ENCODE measurements around the gene ACTR10. TPM values are rescaled to one million over a fixed set of nuclear protein-coding genes. Genes with fewer than 3 reads are reported as not detected.

Gene ACTR10
- total RNA-seq, 2 experiments from 2014 or later: 42.5 to 60.4 TPM

GRCh38 chr14:58189176-58189575 lies 10.8 kb upstream of the ACTR10 start:
- Histone ChIP-seq H3K4me1 (ENCODE audit: insufficient read depth, low read length, poor library complexity, severe bottlenecking) (no peaks in the 10 kb centered on the region), H3K27ac (ENCODE audit: low read depth, low read length, poor library complexity, severe bottlenecking) (no peak overlapping the region), H3K9me2 (ENCODE audit: insufficient read depth, low read length) (no peaks in the 10 kb centered on the region), H2AFZ (ENCODE audit: low read length) (no peak overlapping the region), H3K9me3 (ENCODE audit: low read length) (no peaks in the 10 kb centered on the region), H4K20me1 (ENCODE audit: insufficient read depth, low read length) (no peaks in the 10 kb centered on the region), H3K4me2 (ENCODE audit: low read length) (no peak overlapping the region), H3K4me3 (ENCODE audit: low read depth, low read length, poor library complexity, severe bottlenecking) (no peak overlapping the region), H3K79me2 (ENCODE audit: insufficient read depth, low read depth, low read length) (no peaks in the 10 kb centered on the region), H3K36me3 (ENCODE audit: insufficient read depth, low read length) (no peaks in the 10 kb centered on the region)
- no peak for TF ChIP-seq EZH2phosphoT487 (IDR thresholded peaks at IDR 0.05; ENCODE audit: borderline replicate concordance, low read depth, low read length)
- TF ChIP-seq, protein P1, sequence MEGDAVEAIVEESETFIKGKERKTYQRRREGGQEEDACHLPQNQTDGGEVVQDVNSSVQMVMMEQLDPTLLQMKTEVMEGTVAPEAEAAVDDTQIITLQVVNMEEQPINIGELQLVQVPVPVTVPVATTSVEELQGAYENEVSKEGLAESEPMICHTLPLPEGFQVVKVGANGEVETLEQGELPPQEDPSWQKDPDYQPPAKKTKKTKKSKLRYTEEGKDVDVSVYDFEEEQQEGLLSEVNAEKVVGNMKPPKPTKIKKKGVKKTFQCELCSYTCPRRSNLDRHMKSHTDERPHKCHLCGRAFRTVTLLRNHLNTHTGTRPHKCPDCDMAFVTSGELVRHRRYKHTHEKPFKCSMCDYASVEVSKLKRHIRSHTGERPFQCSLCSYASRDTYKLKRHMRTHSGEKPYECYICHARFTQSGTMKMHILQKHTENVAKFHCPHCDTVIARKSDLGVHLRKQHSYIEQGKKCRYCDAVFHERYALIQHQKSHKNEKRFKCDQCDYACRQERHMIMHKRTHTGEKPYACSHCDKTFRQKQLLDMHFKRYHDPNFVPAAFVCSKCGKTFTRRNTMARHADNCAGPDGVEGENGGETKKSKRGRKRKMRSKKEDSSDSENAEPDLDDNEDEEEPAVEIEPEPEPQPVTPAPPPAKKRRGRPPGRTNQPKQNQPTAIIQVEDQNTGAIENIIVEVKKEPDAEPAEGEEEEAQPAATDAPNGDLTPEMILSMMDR (conservative IDR thresholded peaks at IDR 0.05; ENCODE audit: low read length): no peak
- no peak for DNase-seq (ENCODE audit: low spot score)
- intact Hi-C loops (cut with micrococcal nuclease; ENCODE audit: unreplicated experiment): no loop called here
- POLR2A ChIA-PET: interaction anchor here (0.6 kb wide), 1 partner anchor 937 kb away, joined by 8 read pairs; no protein-coding TSS in a partner anchor
- BruUV-seq (replicated peaks): no TSS peak
- CTCF ChIA-PET (ENCODE audit: unreplicated experiment): no interaction called here

GRCh38 chr14:58191763-58192601 lies 8.0 kb upstream of the ACTR10 start:
- H3K9me3 ChIP-seq (ENCODE audit: low read length): no peaks in the 10 kb centered on the region
- ChIA-PET POLR2A (interaction anchor here (0.5 to 2.3 kb wide), 5 partner anchors 8 to 236 kb away, joined by 3 to 6 read pairs (median 4); partner anchors contain the start of genes ACTR10, KIAA0586 and TIMM9), CTCF (ENCODE audit: unreplicated experiment) (no interaction called here)
- no TSS peak for BruUV-seq (replicated peaks)
- H3K27ac ChIP-seq (ENCODE audit: low read depth, low read length, poor library complexity, severe bottlenecking): no peak overlapping the region
- no peaks in the 10 kb centered on the region for H3K79me2 ChIP-seq (ENCODE audit: insufficient read depth, low read depth, low read length)
- H3K4me2 ChIP-seq (ENCODE audit: low read length): no peak overlapping the region
- no peaks in the 10 kb centered on the region for H3K36me3 ChIP-seq (ENCODE audit: insufficient read depth, low read length)
- intact Hi-C loops (cut with micrococcal nuclease; ENCODE audit: unreplicated experiment): no loop called here
- H2AFZ ChIP-seq (ENCODE audit: low read length): no peak overlapping the region
- no peak for DNase-seq (ENCODE audit: low spot score)
- no peaks in the 10 kb centered on the region for H4K20me1 ChIP-seq (ENCODE audit: insufficient read depth, low read length)
- no peaks in the 10 kb centered on the region for H3K9me2 ChIP-seq (ENCODE audit: insufficient read depth, low read length)
- H3K4me3 ChIP-seq (ENCODE audit: low read depth, low read length, poor library complexity, severe bottlenecking): no peak overlapping the region
- TF ChIP-seq, protein P1 (conservative IDR thresholded peaks at IDR 0.05; ENCODE audit: low read length): no peak
- TF ChIP-seq EZH2phosphoT487 (IDR thresholded peaks at IDR 0.05; ENCODE audit: borderline replicate concordance, low read depth, low read length): no peak
- H3K4me1 ChIP-seq (ENCODE audit: insufficient read depth, low read length, poor library complexity, severe bottlenecking): no peaks in the 10 kb centered on the region

GRCh38 chr14:58193542-58193941 lies 6.4 kb upstream of the ACTR10 start:
- intact Hi-C loops (cut with micrococcal nuclease; ENCODE audit: unreplicated experiment): no loop called here
- ChIA-PET POLR2A (no interaction called here), CTCF (ENCODE audit: unreplicated experiment) (no interaction called here)
- Histone ChIP-seq H2AFZ (ENCODE audit: low read length) (no peak overlapping the region), H3K36me3 (ENCODE audit: insufficient read depth, low read length) (no peaks in the 10 kb centered on the region), H3K4me1 (ENCODE audit: insufficient read depth, low read length, poor library complexity, severe bottlenecking) (no peaks in the 10 kb centered on the region), H3K4me3 (ENCODE audit: low read depth, low read length, poor library complexity, severe bottlenecking) (no peak overlapping the region), H3K79me2 (ENCODE audit: insufficient read depth, low read depth, low read length) (no peaks in the 10 kb centered on the region), H3K4me2 (ENCODE audit: low read length) (no peak overlapping the region), H4K20me1 (ENCODE audit: insufficient read depth, low read length) (no peaks in the 10 kb centered on the region), H3K9me2 (ENCODE audit: insufficient read depth, low read length) (no peaks in the 10 kb centered on the region), H3K9me3 (ENCODE audit: low read length) (no peaks in the 10 kb centered on the region), H3K27ac (ENCODE audit: low read depth, low read length, poor library complexity, severe bottlenecking) (no peak overlapping the region)
- TF ChIP-seq, protein P1 (conservative IDR thresholded peaks at IDR 0.05; ENCODE audit: low read length): no peak
- TF ChIP-seq EZH2phosphoT487 (IDR thresholded peaks at IDR 0.05; ENCODE audit: borderline replicate concordance, low read depth, low read length): no peak
- BruUV-seq (replicated peaks): no TSS peak
- no peak for DNase-seq (ENCODE audit: low spot score)

Measured in OCI-LY7 (cell line).